ENCODE data around the gene ZFYVE9.
"Not testable (repeated sequence)": the region's sequence is repeated elsewhere in the genome, so short reads cannot be mapped to it uniquely, and the experiment has no call there.

ZFYVE9 gene

GRCh38 chr1:52190500-52191252, 48.8 kb downstream of the ZFYVE9 start:
- no peaks in the 10 kb centered on the region for H3K9me3 ChIP-seq (ENCODE audit: control insufficient read depth in 2 of 2, low read length in 2 of 2)
- H3K4me1 ChIP-seq (ENCODE audit: control insufficient read depth in 2 of 2, insufficient read depth in 2 of 2, low read length in 2 of 2): no peaks in the 10 kb centered on the region
- H3K27ac ChIP-seq (ENCODE audit: low read depth in 2 of 2, low read length in 2 of 2): no peak overlapping the region
- no peak overlapping the region for H3K9ac ChIP-seq (ENCODE audit: low read depth in 1 of 2, low read length in 2 of 2)
- no peaks in the 10 kb centered on the region for H3K27me3 ChIP-seq (ENCODE audit: control insufficient read depth in 2 of 2, insufficient read depth in 2 of 2, low read length in 2 of 2)
- H3K36me3 ChIP-seq (ENCODE audit: control insufficient read depth in 2 of 2, insufficient read depth in 2 of 2, low read length in 2 of 2): no peaks in the 10 kb centered on the region
- no peak overlapping the region for H3K4me3 ChIP-seq (ENCODE audit: low read length in 2 of 2)

- Histone ChIP-seq H3K4me1 (ENCODE audit: control insufficient read depth in 2 of 2, insufficient read depth in 2 of 2, low read length in 2 of 2) (no peaks in the 10 kb centered on the region), H3K4me3 (ENCODE audit: low read length in 2 of 2) (no peak overlapping the region), H3K9me3 (ENCODE audit: control insufficient read depth in 2 of 2, low read length in 2 of 2) (no peaks in the 10 kb centered on the region), H3K27me3 (ENCODE audit: control insufficient read depth in 2 of 2, insufficient read depth in 2 of 2, low read length in 2 of 2) (no peaks in the 10 kb centered on the region), H3K9ac (ENCODE audit: low read depth in 1 of 2, low read length in 2 of 2) (no peak overlapping the region), H3K27ac (ENCODE audit: low read depth in 2 of 2, low read length in 2 of 2) (no peak overlapping the region), H3K36me3 (ENCODE audit: control insufficient read depth in 2 of 2, insufficient read depth in 2 of 2, low read length in 2 of 2) (no peaks in the 10 kb centered on the region)
Observed at GRCh38 chr1:52191395-52191965, 49.6 kb downstream of the ZFYVE9 start.

- no peaks in the 10 kb centered on the region for H3K4me1 ChIP-seq (ENCODE audit: control insufficient read depth in 2 of 2, insufficient read depth in 2 of 2, low read length in 2 of 2)
- no peaks in the 10 kb centered on the region for H3K27me3 ChIP-seq (ENCODE audit: control insufficient read depth in 2 of 2, insufficient read depth in 2 of 2, low read length in 2 of 2)
- H3K9me3 ChIP-seq (ENCODE audit: control insufficient read depth in 2 of 2, low read length in 2 of 2): no peaks in the 10 kb centered on the region
- H3K4me3 ChIP-seq (ENCODE audit: low read length in 2 of 2): no peak overlapping the region
- H3K27ac ChIP-seq (ENCODE audit: low read depth in 2 of 2, low read length in 2 of 2): no peak overlapping the region
- H3K36me3 ChIP-seq (ENCODE audit: control insufficient read depth in 2 of 2, insufficient read depth in 2 of 2, low read length in 2 of 2): no peaks in the 10 kb centered on the region
- H3K9ac ChIP-seq (ENCODE audit: low read depth in 1 of 2, low read length in 2 of 2): no peak overlapping the region
Observed at GRCh38 chr1:52192024-52192423, 50.1 kb downstream of the ZFYVE9 start.

- no peaks in the 10 kb centered on the region for H3K4me1 ChIP-seq (ENCODE audit: control insufficient read depth in 2 of 2, insufficient read depth in 2 of 2, low read length in 2 of 2)
- H3K9me3 ChIP-seq (ENCODE audit: control insufficient read depth in 2 of 2, low read length in 2 of 2): no peaks in the 10 kb centered on the region
- H3K4me3 ChIP-seq (ENCODE audit: low read length in 2 of 2): no peak overlapping the region
- no peak overlapping the region for H3K9ac ChIP-seq (ENCODE audit: low read depth in 1 of 2, low read length in 2 of 2)
- H3K27me3 ChIP-seq (ENCODE audit: control insufficient read depth in 2 of 2, insufficient read depth in 2 of 2, low read length in 2 of 2): no peaks in the 10 kb centered on the region
- H3K36me3 ChIP-seq (ENCODE audit: control insufficient read depth in 2 of 2, insufficient read depth in 2 of 2, low read length in 2 of 2): no peaks in the 10 kb centered on the region
- no peak overlapping the region for H3K27ac ChIP-seq (ENCODE audit: low read depth in 2 of 2, low read length in 2 of 2)
Observed at GRCh38 chr1:52192436-52192835, 50.5 kb downstream of the ZFYVE9 start.

GRCh38 chr1:52193985-52194384, 52.1 kb downstream of the ZFYVE9 start:
- Histone ChIP-seq H3K27ac (ENCODE audit: low read depth in 2 of 2, low read length in 2 of 2) (no peak overlapping the region), H3K4me1 (ENCODE audit: control insufficient read depth in 2 of 2, insufficient read depth in 2 of 2, low read length in 2 of 2) (no peaks in the 10 kb centered on the region), H3K27me3 (ENCODE audit: control insufficient read depth in 2 of 2, insufficient read depth in 2 of 2, low read length in 2 of 2) (no peaks in the 10 kb centered on the region), H3K4me3 (ENCODE audit: low read length in 2 of 2) (no peak overlapping the region), H3K36me3 (ENCODE audit: control insufficient read depth in 2 of 2, insufficient read depth in 2 of 2, low read length in 2 of 2) (no peaks in the 10 kb centered on the region), H3K9ac (ENCODE audit: low read depth in 1 of 2, low read length in 2 of 2) (no peak overlapping the region), H3K9me3 (ENCODE audit: control insufficient read depth in 2 of 2, low read length in 2 of 2) (no peaks in the 10 kb centered on the region)

- Histone ChIP-seq H3K36me3 (ENCODE audit: control insufficient read depth in 2 of 2, insufficient read depth in 2 of 2, low read length in 2 of 2) (no peaks in the 10 kb centered on the region), H3K27me3 (ENCODE audit: control insufficient read depth in 2 of 2, insufficient read depth in 2 of 2, low read length in 2 of 2) (no peaks in the 10 kb centered on the region), H3K9me3 (ENCODE audit: control insufficient read depth in 2 of 2, low read length in 2 of 2) (no peaks in the 10 kb centered on the region), H3K27ac (ENCODE audit: low read depth in 2 of 2, low read length in 2 of 2) (no peak overlapping the region), H3K4me1 (ENCODE audit: control insufficient read depth in 2 of 2, insufficient read depth in 2 of 2, low read length in 2 of 2) (no peaks in the 10 kb centered on the region), H3K4me3 (ENCODE audit: low read length in 2 of 2) (no peak overlapping the region), H3K9ac (ENCODE audit: low read depth in 1 of 2, low read length in 2 of 2) (no peak overlapping the region)
Observed at GRCh38 chr1:52195161-52195560, 53.3 kb downstream of the ZFYVE9 start.

GRCh38 chr1:52203935-52204625, 62.2 kb downstream of the ZFYVE9 start:
- H3K4me1 ChIP-seq (ENCODE audit: control insufficient read depth in 2 of 2, insufficient read depth in 2 of 2, low read length in 2 of 2): no peaks in the 10 kb centered on the region
- no peak overlapping the region for H3K27ac ChIP-seq (ENCODE audit: low read depth in 2 of 2, low read length in 2 of 2)
- H3K4me3 ChIP-seq (ENCODE audit: low read length in 2 of 2): no peak overlapping the region
- no peaks in the 10 kb centered on the region for H3K27me3 ChIP-seq (ENCODE audit: control insufficient read depth in 2 of 2, insufficient read depth in 2 of 2, low read length in 2 of 2)
- no peaks in the 10 kb centered on the region for H3K9me3 ChIP-seq (ENCODE audit: control insufficient read depth in 2 of 2, low read length in 2 of 2)
- no peak overlapping the region for H3K9ac ChIP-seq (ENCODE audit: low read depth in 1 of 2, low read length in 2 of 2)
- H3K36me3 ChIP-seq (ENCODE audit: control insufficient read depth in 2 of 2, insufficient read depth in 2 of 2, low read length in 2 of 2): no peaks in the 10 kb centered on the region

- Histone ChIP-seq H3K27ac (ENCODE audit: low read depth in 2 of 2, low read length in 2 of 2) (no peak overlapping the region), H3K9ac (ENCODE audit: low read depth in 1 of 2, low read length in 2 of 2) (no peak overlapping the region), H3K9me3 (ENCODE audit: control insufficient read depth in 2 of 2, low read length in 2 of 2) (no peaks in the 10 kb centered on the region), H3K4me1 (ENCODE audit: control insufficient read depth in 2 of 2, insufficient read depth in 2 of 2, low read length in 2 of 2) (no peaks in the 10 kb centered on the region), H3K36me3 (ENCODE audit: control insufficient read depth in 2 of 2, insufficient read depth in 2 of 2, low read length in 2 of 2) (no peaks in the 10 kb centered on the region), H3K4me3 (ENCODE audit: low read length in 2 of 2) (no peak overlapping the region), H3K27me3 (ENCODE audit: control insufficient read depth in 2 of 2, insufficient read depth in 2 of 2, low read length in 2 of 2) (no peaks in the 10 kb centered on the region)
Observed at GRCh38 chr1:52204696-52205095, 62.8 kb downstream of the ZFYVE9 start.

- not testable (repeated sequence) for H3K36me3 ChIP-seq (ENCODE audit: control insufficient read depth in 2 of 2, insufficient read depth in 2 of 2, low read length in 2 of 2); H3K4me3 ChIP-seq (ENCODE audit: low read length in 2 of 2); H3K9me3 ChIP-seq (ENCODE audit: control insufficient read depth in 2 of 2, low read length in 2 of 2); H3K4me1 ChIP-seq (ENCODE audit: control insufficient read depth in 2 of 2, insufficient read depth in 2 of 2, low read length in 2 of 2); H3K27ac ChIP-seq (ENCODE audit: low read depth in 2 of 2, low read length in 2 of 2); H3K9ac ChIP-seq (ENCODE audit: low read depth in 1 of 2, low read length in 2 of 2); H3K27me3 ChIP-seq (ENCODE audit: control insufficient read depth in 2 of 2, insufficient read depth in 2 of 2, low read length in 2 of 2)
Observed at GRCh38 chr1:52206686-52207085, 64.8 kb downstream of the ZFYVE9 start.

GRCh38 chr1:52209429-52209828, 67.5 kb downstream of the ZFYVE9 start:
- no peak overlapping the region for H3K27ac ChIP-seq (ENCODE audit: low read depth in 2 of 2, low read length in 2 of 2)
- H3K4me1 ChIP-seq (ENCODE audit: control insufficient read depth in 2 of 2, insufficient read depth in 2 of 2, low read length in 2 of 2): no peaks in the 10 kb centered on the region
- no peaks in the 10 kb centered on the region for H3K36me3 ChIP-seq (ENCODE audit: control insufficient read depth in 2 of 2, insufficient read depth in 2 of 2, low read length in 2 of 2)
- no peak overlapping the region for H3K4me3 ChIP-seq (ENCODE audit: low read length in 2 of 2)
- H3K9me3 ChIP-seq (ENCODE audit: control insufficient read depth in 2 of 2, low read length in 2 of 2): no peaks in the 10 kb centered on the region
- no peaks in the 10 kb centered on the region for H3K27me3 ChIP-seq (ENCODE audit: control insufficient read depth in 2 of 2, insufficient read depth in 2 of 2, low read length in 2 of 2)
- no peak overlapping the region for H3K9ac ChIP-seq (ENCODE audit: low read depth in 1 of 2, low read length in 2 of 2)

All from mucosa of rectum (tissue), 2 donors.